Mesothelial cell of epicardium (in vitro differentiated cells): ENCODE measurements around the gene RASGEF1C. TPM values are rescaled to one million over a fixed set of nuclear protein-coding genes. Genes with fewer than 3 reads are reported as not detected.

ENCODE experiments used
- DNase-seq, 2 experiments: peaks; one replicate each; pipeline ENCODE4 v3.0.0; 2021; ENCODE audit warnings: low spot score in 2 of 2; ENCODE audit not compliant: unreplicated experiment in 2 of 2
- H3K27ac Mint-ChIP-seq: 2 replicates; pipeline ENCODE4 v1.8.0; 2021; ENCODE audit warnings: mixed read lengths
- H3K27me3 Mint-ChIP-seq: 2 replicates; pipeline ENCODE4 v1.8.0; 2021; ENCODE audit warnings: low read depth, mixed read lengths
- H3K36me3 Mint-ChIP-seq: 2 replicates; pipeline ENCODE4 v1.8.0; 2021; ENCODE audit warnings: mixed read lengths
- H3K4me1 Mint-ChIP-seq: 2 replicates; pipeline ENCODE4 v1.8.0; 2021; ENCODE audit warnings: mixed read lengths
- H3K4me3 Mint-ChIP-seq: 2 replicates; pipeline ENCODE4 v1.8.0; 2021; ENCODE audit warnings: mild to moderate bottlenecking, moderate library complexity, mixed read lengths
- H3K9me3 Mint-ChIP-seq: 2 replicates; pipeline ENCODE4 v1.8.0; 2021; ENCODE audit warnings: mixed read lengths
- CTCF ChIP-seq: fragments of 200-600 bp; sonication (generic); IDR thresholded peaks from one replicate; pipeline ENCODE4 v1.5.0; 2021; ENCODE audit warnings: antibody characterized with exemption; ENCODE audit not compliant: unreplicated experiment
- total RNA-seq: library from RNA; stranded (reverse); gene quantifications from 3 replicates; pipeline ENCODE4 v1.2.1, GENCODE V29; 2021

The RASGEF1C gene
- total RNA-seq, 1 donor from 2014 or later, result 0.42 TPM

- no peak for DNase-seq
- Mint-ChIP-seq H3K4me3 (no peak overlapping the region), H3K9me3 (no peaks in the 10 kb centered on the region), H3K4me1 (peaks cover 33% of the 10 kb centered on the region), H3K36me3 (no peaks in the 10 kb centered on the region), H3K27me3 (no peaks in the 10 kb centered on the region), H3K27ac (no peak overlapping the region)
- no peak for TF ChIP-seq CTCF
Measured at GRCh38 chr5:180176191-180176590, 32.8 kb downstream of the RASGEF1C start.

DNA sequence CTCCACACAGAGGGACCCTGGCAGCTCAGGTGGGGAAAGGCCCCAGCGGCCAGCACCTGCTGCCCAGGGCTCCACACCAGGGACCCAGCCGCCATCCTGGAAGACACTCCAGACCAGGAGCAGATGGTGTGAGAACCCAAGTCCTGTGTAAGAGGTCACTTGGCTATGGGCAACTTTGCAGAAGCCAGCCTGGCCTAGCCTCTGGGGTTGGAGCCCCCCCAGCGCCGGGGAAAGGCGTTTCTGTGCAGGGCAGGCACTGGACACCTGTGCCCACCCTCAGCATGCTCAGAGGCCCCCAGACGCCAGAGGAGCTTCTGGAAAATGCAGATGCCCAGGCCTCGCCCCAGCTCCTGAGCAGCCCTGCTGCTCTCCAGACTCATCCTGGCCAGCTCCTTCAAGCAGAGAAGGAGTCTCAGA, 34.0 kb downstream of the RASGEF1C start:
- Mint-ChIP-seq H3K9me3 (no peaks in the 10 kb centered on the region), H3K4me1 (peaks cover 36% of the 10 kb centered on the region)
- no peak for DNase-seq

DNA sequence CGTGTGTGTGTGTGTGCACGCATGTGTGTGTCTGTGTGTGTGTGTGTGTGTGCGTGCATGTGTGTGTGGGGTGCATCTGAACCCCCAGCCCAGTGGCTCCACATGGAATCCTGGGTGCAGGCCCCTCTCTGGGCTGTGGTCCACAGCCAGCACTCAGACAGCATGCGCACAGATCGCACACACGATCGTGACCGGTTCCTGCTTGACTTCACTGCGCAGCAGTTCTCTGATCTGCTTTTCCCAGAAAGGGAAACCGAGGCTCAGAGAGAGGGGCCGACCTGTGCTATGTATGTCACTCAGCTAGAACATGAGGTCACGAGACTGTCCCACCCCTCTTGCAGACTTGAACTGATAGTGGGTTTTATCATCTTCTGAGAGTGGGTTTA, 34.4 kb downstream of the RASGEF1C start:
- no peak for DNase-seq

More for the DNA sequence above, 34.0 kb downstream of the RASGEF1C start:
- H3K27ac Mint-ChIP-seq, result no peak overlapping the region
- no peak overlapping the region for H3K4me3 Mint-ChIP-seq
- TF ChIP-seq CTCF, result no peak
- no peaks in the 10 kb centered on the region for H3K27me3 Mint-ChIP-seq
- no peaks in the 10 kb centered on the region for H3K36me3 Mint-ChIP-seq

DNA sequence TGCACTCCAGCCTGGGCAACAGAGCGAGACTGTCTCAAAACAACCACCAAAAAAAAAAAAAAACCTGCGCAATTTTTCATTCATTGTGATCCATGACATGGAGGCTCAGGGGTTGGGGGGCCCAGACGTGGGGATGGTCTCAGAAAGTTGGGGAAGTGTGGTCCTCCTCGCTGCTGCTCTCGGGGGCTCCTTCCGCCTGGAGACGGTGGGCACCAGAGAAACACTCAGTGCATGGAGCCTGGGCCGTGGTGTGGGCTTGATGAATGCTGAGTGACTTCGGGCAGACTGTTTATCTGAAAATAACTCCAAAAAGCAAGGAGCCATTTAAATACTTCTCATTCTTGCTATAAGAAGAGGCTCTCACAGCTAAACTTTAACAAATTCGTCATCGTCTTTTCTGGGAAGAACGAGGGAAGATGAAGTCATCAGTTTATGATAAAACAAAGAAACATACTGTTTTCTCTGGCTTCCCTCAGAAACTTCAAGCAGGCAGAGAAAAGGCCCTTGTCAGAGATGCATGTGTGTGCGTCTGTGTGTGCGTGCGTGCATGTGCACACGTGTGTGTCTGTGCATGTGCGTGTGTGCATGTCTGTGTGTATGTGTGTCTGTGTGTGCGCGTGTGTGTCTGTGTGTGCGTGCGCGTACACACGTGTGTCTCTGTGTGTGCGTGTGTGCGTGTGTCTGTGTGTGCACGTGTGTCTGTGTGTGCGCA, 35.0 kb downstream of the RASGEF1C start:
- no peak for TF ChIP-seq CTCF
- no peak for DNase-seq
- Mint-ChIP-seq H3K4me1 (peaks cover 36% of the 10 kb centered on the region), H3K27ac (peak overlapping the region; percentile 76), H3K9me3 (no peaks in the 10 kb centered on the region), H3K27me3 (no peaks in the 10 kb centered on the region), H3K36me3 (no peaks in the 10 kb centered on the region), H3K4me3 (no peak overlapping the region)

More for the DNA sequence above, 34.4 kb downstream of the RASGEF1C start:
- TF ChIP-seq CTCF, result no peak
- H3K4me3 Mint-ChIP-seq, result no peak overlapping the region
- no peaks in the 10 kb centered on the region for H3K36me3 Mint-ChIP-seq
- H3K27ac Mint-ChIP-seq, result no peak overlapping the region
- H3K9me3 Mint-ChIP-seq, result no peaks in the 10 kb centered on the region
- peaks cover 37% of the 10 kb centered on the region for H3K4me1 Mint-ChIP-seq
- no peaks in the 10 kb centered on the region for H3K27me3 Mint-ChIP-seq

DNA sequence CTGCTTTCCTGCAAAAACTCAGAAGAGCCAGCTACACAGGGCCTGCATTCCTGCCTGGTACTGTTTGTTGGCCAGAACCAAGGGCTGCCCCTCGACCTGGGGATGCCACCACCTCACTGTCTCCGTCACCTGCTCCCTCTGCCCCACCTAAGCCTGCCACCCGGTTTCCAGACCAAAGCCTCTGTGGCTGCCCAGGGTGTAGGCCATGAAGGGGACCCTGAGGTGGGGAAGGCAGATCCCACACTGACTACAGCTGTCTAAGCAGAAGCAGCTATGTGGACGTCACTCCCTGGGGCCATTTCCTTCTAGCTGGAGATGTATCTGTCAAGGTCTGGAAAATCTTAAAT, 35.8 kb downstream of the RASGEF1C start:
- TF ChIP-seq CTCF, result no peak
- Mint-ChIP-seq H3K27ac (peak overlapping the region; percentile 76), H3K36me3 (no peaks in the 10 kb centered on the region), H3K4me1 (peaks cover 38% of the 10 kb centered on the region), H3K9me3 (no peaks in the 10 kb centered on the region), H3K4me3 (no peak overlapping the region), H3K27me3 (no peaks in the 10 kb centered on the region)
- no peak for DNase-seq
